HS-5 (cell line): ENCODE measurements around the gene CCND1.

Source experiments
- DNase-seq: peaks from one replicate; pipeline ENCODE4 v3.0.0-alpha.2; 2012; ENCODE audit warnings: low read depth

CCND1 gene

DNA sequence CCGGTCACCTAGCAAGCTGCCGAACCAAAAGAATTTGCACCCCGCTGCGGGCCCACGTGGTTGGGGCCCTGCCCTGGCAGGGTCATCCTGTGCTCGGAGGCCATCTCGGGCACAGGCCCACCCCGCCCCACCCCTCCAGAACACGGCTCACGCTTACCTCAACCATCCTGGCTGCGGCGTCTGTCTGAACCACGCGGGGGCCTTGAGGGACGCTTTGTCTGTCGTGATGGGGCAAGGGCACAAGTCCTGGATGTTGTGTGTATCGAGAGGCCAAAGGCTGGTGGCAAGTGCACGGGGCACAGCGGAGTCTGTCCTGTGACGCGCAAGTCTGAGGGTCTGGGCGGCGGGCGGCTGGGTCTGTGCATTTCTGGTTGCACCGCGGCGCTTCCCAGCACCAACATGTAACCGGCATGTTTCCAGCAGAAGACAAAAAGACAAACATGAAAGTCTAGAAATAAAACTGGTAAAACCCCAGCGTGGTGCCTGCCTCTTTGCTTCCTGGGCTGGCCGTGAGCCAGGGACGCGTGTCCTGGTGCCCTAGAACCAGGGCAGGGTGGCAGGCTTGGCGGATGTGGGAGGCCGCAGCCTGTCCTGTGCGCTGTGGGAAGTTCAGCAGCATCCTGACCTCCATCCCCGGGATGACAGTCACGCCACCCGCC, 13.2 kb downstream of the CCND1 start:
- no peak for DNase-seq

DNA sequence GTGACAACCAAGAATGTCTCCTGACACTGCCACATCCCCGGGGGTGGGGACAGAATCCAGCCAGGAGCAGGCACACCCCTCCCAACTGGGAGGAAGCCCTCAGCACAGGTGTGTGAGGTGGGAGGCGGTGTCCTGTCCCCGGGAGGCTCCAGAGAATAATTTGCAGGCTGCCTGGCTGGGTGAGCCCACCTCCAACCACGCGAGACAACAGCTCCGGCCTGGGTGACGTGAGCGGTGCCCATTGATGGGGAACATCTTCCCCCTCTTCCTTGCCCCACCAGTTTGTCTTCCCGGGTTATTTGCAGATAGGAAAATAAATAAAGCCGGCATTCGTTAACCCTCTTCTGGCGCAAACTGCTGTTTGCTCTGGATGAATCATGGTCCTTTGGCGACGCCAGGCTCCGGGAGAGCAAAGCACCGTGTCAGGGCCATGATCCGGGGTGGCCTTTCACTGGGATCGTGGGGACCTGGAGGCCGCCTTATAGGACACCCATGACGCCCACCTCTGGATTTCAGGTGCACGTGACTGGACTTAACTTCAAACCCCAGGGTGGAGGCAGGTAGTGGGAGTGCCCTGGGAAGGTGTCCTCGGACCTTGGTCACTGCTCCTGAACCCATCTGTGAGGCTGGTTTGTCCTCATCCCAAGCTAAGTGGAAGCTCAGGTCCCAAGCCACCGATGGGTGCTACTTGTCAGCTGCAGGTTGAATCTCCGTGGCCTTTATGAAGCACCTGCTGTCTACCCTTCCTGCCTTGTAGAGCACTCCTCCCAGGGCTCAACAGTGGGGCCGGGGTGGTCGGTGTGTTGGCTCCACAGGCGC, 13.9 kb downstream of the CCND1 start:
- no peak for DNase-seq

DNA sequence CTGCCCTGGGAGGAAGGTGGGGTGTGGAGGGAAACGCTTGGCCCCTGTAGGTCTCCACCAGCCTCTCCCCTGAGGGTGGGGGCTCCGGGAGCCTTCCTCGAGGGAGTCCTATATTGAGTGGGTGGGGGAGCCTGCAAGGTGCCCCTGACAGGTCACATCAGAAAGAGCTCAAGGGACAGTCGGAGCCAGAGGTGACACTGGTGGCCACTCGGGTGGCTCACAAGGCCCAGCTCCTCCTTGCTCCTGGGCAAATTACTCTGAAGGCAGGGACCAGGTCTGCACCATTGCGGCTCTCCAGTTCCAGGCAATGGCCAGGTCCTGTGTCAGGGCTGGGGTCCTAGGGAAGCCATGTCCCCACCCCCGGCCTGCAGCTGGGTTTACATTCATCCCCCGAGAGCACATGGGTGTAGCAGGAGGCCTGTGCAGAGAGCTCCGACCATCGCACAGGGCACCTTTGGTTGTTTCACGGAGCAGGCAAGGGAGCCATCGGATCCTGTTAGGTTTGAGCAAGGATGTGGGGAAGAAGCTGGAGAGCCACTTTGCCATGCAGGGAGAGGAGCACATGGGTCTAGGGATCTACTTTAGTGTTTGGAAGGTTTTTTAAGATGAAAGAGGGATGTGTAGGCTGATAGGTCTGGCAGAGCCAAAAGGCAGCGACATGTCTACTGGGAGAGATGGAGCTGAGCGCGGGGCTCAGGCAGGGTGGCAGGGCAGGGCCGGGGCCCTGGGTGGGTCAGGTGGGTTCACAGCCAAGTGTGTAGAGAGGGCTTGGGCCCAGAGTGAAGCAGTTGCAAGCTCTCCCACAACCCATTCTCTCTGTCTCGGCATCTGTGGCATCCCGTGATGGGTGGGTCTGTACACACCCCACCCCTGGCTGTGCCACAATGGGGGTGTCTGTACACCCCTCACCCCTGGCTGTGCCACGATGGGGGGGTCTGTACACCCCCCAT, 14.8 kb downstream of the CCND1 start:
- DNase-seq = no peak

DNA sequence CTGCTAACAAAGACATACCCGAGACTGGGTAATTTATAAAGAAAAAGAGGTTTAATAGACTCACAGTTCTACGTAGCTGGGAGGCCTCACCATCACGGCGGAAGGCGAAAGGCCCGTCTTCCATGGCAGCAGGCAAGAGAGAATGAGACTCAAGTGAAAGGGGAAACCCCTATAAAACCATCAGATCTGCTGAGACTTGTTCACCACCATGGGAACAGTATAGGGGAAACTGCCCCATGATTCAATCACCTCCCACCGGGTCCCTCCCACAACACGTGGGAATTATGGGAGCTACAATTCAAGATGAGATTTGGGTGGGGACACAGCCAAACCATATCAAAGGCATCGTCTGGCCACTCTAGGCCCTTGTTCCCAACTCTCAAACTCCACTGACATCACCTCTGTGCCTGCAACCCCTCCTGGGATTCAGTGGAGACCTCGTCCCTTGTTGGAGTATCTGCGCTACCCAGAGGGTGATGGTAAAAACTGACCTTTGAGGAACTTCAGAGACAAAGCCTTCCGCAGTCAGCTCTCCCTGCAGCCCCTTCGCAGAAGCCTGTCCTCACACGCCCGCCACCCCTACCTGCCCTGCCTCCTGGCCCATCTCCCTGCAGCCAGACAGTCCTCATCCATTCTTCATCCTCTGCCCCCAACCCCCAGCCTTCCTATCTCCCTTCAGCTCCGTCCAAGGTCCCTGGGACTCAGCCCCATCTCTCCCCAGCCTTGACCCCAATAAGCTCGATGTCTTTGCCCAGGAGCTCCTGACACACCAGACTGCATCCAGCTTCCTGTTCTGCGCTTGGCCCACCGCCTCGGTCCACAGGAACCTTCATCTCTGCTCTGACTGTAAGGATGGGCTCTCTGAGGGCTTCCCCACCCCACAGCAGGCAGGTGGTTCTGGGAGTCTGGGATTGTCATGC, 15.8 kb downstream of the CCND1 start:
- DNase-seq = no peak

DNA sequence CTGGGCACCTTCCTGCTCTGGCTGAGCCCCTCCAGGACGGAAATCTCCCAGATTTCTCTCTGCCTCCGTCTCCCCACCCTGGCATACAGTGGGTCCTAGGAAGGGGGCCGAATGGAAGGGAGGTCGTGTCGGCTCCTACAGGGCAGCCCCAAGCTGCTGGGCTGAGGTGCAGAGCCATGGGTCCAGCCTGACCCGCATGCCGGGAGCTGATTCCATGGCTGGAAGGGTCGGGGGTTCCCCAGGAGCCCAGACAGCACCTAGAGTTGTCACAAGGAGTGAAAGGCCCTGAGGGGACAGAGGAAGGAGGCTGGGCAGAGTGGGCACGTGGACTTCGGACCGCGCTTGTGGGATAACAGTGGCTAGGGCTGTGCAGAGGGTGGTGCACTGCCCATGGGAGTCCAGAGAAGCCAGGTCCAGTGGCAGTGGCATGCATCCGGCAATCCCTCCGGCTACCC, 16.5 kb downstream of the CCND1 start:
- no peak for DNase-seq

DNA sequence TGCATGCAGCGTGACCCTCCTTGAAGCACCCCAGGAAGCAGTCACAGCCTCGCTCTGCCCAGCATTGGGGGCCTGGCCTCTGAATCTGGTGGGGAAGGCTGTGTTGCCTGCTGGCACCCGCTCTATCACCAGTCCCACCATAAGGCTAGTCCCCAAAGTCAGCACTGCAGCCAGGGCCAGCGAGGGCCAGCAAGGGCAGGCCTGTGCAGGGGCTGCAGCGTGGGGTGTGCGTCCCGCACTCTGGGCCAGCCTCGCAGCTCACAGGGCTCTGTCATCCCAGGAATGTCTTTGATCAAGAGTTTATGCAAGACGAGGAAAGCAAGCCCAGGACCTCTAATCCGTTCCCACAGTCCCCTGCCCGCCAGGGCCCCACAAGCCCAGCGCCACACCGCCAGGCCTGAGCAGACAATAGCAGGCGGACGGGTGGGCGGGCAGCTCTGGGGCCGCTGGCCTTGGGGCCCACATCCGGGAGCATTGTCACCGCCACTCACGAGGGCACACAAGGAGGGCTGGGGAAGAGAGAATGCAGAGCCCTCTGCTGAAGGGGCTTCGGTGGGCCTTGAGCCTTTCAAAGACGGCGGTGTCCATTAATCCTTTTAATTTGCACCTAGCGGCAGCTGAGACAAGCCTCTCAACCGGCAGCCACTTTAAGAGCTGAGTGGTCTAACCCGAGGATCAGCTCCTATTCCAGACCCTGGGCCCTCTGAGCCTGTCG, 17.1 kb downstream of the CCND1 start:
- DNase-seq = no peak

DNA sequence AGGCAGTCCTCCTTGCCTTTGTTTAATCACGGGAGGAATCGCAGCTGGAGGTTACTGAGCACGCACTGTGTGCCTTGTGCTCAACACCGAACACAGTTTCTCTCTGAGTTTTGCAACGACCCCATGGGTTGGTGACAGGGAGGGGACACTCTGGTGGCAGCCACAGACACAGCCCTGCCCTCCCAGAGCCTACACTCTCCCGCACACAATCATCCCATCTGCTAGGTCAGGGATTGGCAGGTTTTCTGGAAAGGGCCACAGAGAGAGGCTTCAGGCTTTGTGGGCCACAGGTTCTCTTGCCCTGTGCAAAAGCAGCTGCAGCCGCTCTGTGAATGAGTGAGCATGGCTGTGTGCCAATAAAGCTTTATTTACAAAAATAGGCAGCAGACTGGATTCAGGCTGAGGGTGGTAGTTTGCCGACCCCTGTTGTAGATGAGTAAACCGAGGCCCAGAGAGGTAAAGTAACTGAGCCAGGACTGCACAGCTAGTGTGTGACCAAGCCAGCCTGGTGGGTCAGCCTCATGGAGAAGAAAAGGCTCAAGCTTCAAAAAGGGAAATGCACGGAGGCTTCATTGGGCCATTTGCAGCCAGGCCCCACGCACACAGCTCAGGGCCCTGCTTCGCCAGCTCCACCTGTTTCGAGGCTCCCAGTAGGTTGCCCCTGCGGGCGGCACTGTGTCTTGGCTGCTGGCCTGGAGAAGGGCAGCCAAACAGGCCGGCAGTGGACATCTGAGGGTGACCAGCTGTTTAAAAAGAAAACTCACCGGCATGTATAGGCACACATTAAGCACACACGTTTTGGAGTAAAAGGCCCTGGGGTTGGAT, 17.9 kb downstream of the CCND1 start:
- DNase-seq = no peak

DNA sequence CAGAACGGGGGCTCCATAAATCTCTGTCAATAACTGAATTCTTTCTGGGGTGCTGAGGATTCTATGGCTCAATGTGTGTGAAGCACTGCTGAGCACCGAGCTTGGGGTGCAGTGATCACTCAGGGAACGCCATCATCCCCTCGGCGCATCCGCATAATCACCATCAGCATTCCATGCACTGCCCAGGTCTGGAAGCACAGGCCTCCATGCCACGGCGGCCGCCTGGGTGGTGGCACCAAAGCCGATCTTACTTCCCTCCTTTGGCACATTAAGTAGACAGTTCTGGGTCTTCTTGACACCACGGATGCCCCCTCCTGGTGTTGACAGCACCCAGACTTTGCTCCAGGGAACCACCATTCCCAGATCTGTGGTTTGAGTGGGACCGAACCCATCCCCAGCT, 18.6 kb downstream of the CCND1 start:
- DNase-seq = no peak

DNA sequence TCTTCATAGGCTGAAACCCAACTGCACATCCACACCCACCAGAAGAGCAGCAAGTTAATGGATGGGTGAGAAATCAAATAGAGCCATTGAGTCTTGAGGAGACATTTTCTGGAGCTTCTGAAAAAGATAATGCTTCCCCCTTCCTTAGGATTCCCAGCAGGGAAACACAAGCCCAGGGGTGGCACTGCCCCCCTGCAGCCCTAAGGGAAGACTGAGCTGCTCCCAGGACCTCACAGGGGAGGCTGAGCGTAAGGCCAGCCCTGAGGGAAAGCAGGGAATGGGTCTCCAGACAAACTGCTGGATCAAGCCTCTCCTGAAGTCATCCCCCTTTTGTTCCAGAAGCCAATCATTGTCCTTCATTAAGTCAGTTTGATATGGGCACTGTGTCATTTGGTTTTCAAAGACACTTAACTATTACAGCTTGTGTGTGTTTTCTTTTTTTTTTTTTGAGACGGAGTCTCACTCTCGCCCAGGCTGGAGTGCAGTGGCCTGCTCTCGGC, 19.1 kb downstream of the CCND1 start:
- no peak for DNase-seq

DNA sequence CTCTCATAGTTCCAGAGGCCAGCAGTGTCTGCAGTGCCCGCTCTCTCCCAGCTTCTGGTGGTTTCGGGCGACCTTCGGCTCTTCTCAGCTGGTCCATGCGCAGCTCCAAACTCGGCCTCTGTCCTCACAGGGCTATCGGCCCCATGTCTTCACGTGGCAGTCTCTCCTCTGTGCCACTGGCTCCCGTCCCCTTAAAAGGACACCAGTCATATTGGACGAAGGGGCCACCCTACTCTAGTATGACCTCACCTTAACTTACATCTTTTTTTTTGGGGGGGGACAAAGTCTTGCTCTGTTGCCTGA, 20.4 kb downstream of the CCND1 start:
- DNase-seq = no peak

DNA sequence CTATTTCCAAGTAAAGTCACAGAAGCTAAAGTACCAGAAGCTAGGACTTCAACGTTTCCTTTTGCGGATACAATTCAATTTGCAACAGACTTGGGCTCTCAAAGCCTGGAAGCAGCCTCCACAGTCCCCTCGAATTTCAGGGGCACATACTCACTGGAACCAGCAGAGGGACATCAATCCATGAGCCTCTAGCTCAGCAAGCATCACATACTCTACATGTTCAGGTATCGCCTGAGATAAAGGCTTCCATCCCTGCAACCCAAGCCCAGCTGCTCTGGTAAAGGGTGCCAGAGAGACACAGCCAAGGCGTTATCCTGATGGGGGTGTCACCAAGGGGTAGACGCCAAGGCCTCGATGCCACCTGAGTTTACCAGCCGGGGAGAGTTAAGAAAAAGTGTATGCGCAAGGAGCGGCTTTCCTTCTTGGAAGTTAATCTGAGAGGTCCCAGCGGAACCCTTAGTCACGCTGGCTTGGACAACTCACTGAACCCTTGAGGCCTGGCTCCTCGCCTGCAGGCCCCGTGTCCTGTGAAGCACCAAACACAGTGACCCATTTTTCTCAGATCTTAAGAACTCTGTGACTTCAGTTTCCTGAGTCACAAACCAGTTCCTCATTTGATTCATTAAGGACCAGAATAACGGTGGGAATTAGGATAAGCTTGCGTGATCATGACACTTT, 21.2 kb downstream of the CCND1 start:
- no peak for DNase-seq

DNA sequence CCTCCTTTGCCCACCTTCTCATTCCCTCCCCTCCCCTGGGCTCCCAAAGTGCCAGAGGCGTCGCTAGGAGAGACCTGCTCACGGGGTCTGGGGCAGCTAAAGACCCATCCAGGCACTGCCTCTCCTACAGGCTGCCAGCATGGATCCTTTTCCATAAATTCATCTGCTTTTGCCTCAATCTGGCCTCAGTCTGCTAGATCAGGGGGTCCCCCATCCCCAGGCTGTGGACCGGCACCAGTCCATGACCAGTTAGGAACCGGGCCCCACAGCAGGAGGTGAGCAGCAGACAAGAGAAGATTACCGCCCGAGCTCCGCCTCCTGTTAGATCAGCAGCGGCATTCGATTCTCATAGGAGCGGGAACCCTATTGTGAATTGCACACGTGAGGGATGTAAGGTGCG, 21.9 kb downstream of the CCND1 start:
- no peak for DNase-seq

DNA sequence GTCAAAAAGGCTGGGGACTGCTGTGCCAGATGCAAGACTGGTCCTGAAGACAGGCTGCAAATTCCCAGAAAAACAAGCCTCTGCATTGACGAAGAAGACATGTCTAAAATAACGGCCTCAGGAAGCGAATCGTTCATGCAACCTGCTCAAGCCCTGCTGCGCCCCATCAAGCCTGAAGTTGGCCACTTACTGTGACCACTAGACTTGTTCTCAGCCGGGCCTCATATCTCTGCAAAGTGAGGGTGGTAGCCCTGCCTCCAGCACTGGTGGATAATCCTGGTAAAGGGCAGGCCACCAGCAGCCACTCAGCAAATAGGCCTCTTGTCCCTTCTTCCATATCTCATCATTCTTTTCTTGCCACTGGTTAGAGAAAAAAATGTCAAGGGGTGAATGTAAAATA, 22.4 kb downstream of the CCND1 start:
- no peak for DNase-seq

DNA sequence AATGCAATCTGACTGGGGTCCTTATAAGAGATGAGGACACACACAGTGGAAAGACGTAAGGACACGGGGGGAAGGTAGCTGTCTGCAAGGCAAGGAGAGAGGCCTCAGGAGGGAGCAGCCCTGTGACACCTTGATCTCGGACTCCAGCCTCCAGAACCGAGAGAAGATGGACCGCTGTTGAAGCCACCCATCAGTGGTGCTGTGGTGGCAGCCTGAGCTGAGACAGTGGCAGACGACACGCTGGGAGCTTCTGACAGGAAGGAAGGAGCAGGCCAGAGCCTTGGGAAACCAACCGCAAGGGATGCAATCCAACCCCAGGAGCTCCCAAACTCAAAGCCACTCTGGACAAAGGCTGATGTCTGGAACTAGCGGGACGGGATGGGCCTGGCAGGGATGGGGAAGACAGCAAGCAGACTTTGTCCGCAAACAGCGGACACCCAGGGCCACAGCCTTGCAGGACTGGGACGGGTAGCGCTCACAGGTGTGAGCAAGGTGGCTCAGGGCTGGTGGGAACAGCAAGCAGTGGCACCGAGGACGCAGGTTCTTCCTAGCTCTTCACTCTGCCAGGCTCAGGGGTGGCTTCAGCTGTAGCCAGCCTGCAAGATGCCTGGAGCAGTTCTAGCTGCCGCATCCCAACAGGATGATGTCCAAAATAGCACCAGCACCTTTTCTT, 23.3 kb downstream of the CCND1 start:
- no peak for DNase-seq

DNA sequence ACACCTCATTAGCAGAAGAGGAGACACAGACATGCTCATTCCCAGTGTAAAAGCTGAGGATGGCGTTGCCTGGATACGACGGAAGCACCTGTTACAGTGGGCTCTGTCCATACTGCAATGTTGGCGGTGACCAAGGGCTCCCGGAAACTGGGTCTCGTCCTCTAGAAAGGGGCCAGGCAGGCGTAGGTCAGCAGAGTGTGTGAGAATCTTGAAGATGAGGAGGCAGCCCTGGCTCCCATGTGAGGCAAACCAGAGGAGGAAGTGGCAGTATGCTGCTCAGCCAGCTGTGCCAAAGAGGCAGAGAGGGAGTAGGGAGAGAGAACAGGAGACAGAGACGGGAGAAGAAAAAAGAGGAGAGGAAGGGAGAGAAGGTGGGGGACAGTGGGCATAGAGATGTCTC, 23.9 kb downstream of the CCND1 start:
- DNase-seq = no peak

DNA sequence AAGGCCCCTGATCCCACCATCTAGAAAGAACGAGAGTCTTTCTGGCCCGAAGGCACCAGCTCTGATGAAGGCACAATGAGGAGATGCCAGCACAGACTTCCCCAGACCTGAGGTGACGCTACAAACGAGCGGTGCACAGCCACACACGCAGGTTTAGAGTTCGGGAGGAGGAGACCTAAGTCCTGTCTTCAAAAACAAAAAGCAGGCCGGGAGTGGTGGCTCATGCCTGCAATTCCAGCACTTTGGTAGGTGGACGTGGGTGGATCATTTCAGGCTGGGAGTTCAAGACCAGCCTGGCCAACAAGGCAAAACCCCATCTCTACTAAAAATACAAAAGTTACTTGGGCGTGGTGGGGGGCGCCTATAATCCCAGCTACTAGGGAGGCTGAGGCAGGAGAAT, 24.7 kb downstream of the CCND1 start:
- DNase-seq = no peak

DNA sequence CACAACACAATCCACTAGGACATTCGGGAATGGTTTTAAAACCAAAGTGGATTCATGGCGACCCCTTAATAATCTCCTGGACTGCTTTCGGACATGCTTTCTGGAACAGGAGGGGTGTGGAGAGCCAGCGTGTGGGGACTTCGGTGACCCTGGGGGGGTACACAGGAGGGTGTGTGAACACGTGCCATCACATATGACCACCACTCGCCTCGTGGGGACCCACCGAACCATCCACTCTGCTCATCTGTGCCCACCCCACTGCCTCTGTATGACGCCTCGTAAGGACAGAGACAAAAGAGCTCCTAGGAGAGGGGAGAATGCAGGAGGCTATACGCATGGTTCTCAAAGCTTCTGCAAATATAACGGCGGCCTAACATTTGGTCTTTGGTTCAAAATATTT, 25.3 kb downstream of the CCND1 start:
- DNase-seq = no peak

DNA sequence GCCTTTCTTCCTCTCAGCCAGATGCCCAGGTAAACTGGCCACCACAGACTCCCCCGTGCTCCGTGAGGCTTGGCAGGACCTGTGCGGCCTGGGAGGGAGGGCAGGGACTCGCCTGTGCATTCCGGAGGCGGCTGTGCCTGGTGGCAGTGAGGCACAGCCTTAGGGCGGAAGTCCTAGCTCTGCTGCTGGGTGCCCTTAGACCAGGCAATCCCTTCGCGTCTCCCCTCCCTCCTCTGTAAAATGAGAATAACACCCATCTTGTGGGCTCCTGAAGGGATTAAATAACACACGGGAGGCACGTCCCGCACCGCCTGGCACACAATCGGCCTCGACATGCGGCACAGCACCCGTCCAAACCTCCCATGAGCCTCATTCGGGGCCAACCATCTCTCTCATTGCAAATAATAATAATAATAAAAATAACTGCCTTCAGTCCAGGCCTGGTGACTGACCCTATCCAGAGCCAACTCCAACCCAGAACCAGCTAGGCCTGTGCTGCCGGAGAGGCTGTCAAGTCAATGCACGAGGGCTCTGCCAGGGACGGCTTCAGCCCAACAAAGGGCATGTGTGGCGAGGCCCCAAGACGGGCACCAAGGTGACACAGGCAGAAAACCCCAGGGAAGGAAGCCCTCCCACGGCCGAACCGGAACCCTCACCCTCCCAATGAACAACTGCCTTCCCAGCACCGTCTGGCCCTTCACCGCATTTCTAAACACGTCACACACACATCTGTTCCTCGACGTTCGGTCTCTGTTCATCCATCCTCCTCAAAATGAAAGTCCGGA, 26.0 kb downstream of the CCND1 start:
- no peak for DNase-seq
